ENCODE measurements around the gene ABCC5.
"Not testable (repeated sequence)": the region's sequence is repeated elsewhere in the genome, so short reads cannot be mapped to it uniquely, and the experiment has no call there.

ABCC5 gene

GRCh38 chr3:183884427-183885296, 133.0 kb downstream of the ABCC5 start, which contains the start of gene PARL:
TSS of gene PARL (minus strand) at chr3:183884880. CDS start at chr3:183884846, 34 bp downstream.
- peak within 1 kb of the TSS; percentile 91 to 97 for H3K4me3 ChIP-seq (replicated peaks in 1 of 2; ENCODE audit: low read depth in 2 of 2, low read length in 2 of 2)
- peak; percentile 91 to 92 for DNase-seq (ENCODE audit: low read depth in 2 of 2)
- peak; percentile 90 for TF ChIP-seq CTCF (IDR thresholded peaks at IDR 0.05; ENCODE audit: low read depth, low read length)

GRCh38 chr3:183884097-183884426, 133.6 kb downstream of the ABCC5 start:
- no peak for TF ChIP-seq CTCF (IDR thresholded peaks at IDR 0.05; ENCODE audit: low read depth, low read length)
- peak in 1 of 2 donors; percentile 8 for DNase-seq (ENCODE audit: low read depth in 2 of 2)
- H3K4me3 ChIP-seq (replicated peaks in 1 of 2; ENCODE audit: low read depth in 2 of 2, low read length in 2 of 2): peak overlapping the region; percentile 91 to 97

- TF ChIP-seq CTCF (IDR thresholded peaks at IDR 0.05; ENCODE audit: low read depth, low read length): no peak
- no peak for DNase-seq (ENCODE audit: low read depth in 2 of 2)
- H3K4me3 ChIP-seq (replicated peaks in 1 of 2; ENCODE audit: low read depth in 2 of 2, low read length in 2 of 2): peak overlapping the region; percentile 91 to 97
Observed at GRCh38 chr3:183883291-183884096, 134.2 kb downstream of the ABCC5 start.

GRCh38 chr3:183880121-183880520, 137.6 kb downstream of the ABCC5 start:
- no peak overlapping the region for H3K4me3 ChIP-seq (replicated peaks in 1 of 2; ENCODE audit: low read depth in 2 of 2, low read length in 2 of 2)
- TF ChIP-seq CTCF (IDR thresholded peaks at IDR 0.05; ENCODE audit: low read depth, low read length): no peak
- no peak for DNase-seq (ENCODE audit: low read depth in 2 of 2)

GRCh38 chr3:183879243-183879642, 138.4 kb downstream of the ABCC5 start:
- no peak for DNase-seq (ENCODE audit: low read depth in 2 of 2)
- H3K4me3 ChIP-seq (replicated peaks in 1 of 2; ENCODE audit: low read depth in 2 of 2, low read length in 2 of 2): no peak overlapping the region
- TF ChIP-seq CTCF (IDR thresholded peaks at IDR 0.05; ENCODE audit: low read depth, low read length): no peak

- no peak for TF ChIP-seq CTCF (IDR thresholded peaks at IDR 0.05; ENCODE audit: low read depth, low read length)
- no peak for DNase-seq (ENCODE audit: low read depth in 2 of 2)
- no peak overlapping the region for H3K4me3 ChIP-seq (replicated peaks in 1 of 2; ENCODE audit: low read depth in 2 of 2, low read length in 2 of 2)
Observed at GRCh38 chr3:183878071-183878470, 139.6 kb downstream of the ABCC5 start.

- not testable (repeated sequence) for H3K4me3 ChIP-seq (replicated peaks in 1 of 2; ENCODE audit: low read depth in 2 of 2, low read length in 2 of 2); DNase-seq (ENCODE audit: low read depth in 2 of 2)
Observed at GRCh38 chr3:183877227-183877626, 140.5 kb downstream of the ABCC5 start.
